Astrocyte (in vitro differentiated cells and primary cell): ENCODE measurements around the gene OTUD3. TPM values are rescaled to one million over a fixed set of nuclear protein-coding genes. Genes with fewer than 3 reads are reported as not detected.

ENCODE experiments used
- DNase-seq: peaks from one replicate; pipeline ENCODE4 v3.0.0-alpha.2; 2010; ENCODE audit warnings: low read depth
- FAIRE-seq: peaks from 2 replicates; lab custom pipeline; 2011; peaks lifted over from hg19 to GRCh38; lab: Jason Lieb, UNC
- H2AFZ ChIP-seq: 2 replicates; pipeline ENCODE4 v1.6.0; 2012; ENCODE audit warnings: low read depth, low read length, inconsistent platforms
- H3K27ac ChIP-seq: 2 replicates; pipeline ENCODE4 v1.5.1; 2011; ENCODE audit warnings: low read depth, low read length, inconsistent platforms
- H3K27me3 ChIP-seq: 2 replicates; pipeline ENCODE4 v1.6.0; 2011; ENCODE audit warnings: low read length, inconsistent platforms; ENCODE audit not compliant: insufficient read depth
- H3K36me3 ChIP-seq: 2 replicates; pipeline ENCODE4 v1.5.1; 2011; ENCODE audit warnings: low read length, inconsistent platforms; ENCODE audit not compliant: insufficient read depth
- H3K4me1 ChIP-seq: 2 replicates; pipeline ENCODE4 v1.5.1; 2011; ENCODE audit warnings: low read length, inconsistent platforms; ENCODE audit not compliant: insufficient read depth
- H3K4me2 ChIP-seq: 2 replicates; pipeline ENCODE4 v1.6.0; 2012; ENCODE audit warnings: low read length, inconsistent platforms
- H3K4me3 ChIP-seq: 2 replicates; pipeline ENCODE4 v1.5.1; 2011; ENCODE audit warnings: low read depth, mild to moderate bottlenecking, low read length, inconsistent platforms; ENCODE audit not compliant: insufficient read depth
- H3K79me2 ChIP-seq: 2 replicates; pipeline ENCODE4 v1.6.0; 2012; ENCODE audit warnings: mild to moderate bottlenecking, low read length, inconsistent platforms; ENCODE audit not compliant: insufficient read depth
- H3K9ac ChIP-seq: 2 replicates; pipeline ENCODE4 v1.6.0; 2012; ENCODE audit warnings: mild to moderate bottlenecking, low read length, inconsistent platforms
- H3K9me3 ChIP-seq: 2 replicates; pipeline ENCODE4 v1.5.1; 2012; ENCODE audit warnings: low read depth, mild to moderate bottlenecking, low read length, inconsistent platforms; ENCODE audit not compliant: insufficient read depth
- H4K20me1 ChIP-seq: 2 replicates; pipeline ENCODE4 v1.6.0; 2012; ENCODE audit warnings: low read length, inconsistent platforms; ENCODE audit not compliant: insufficient read depth
- H3K27ac Mint-ChIP-seq: one replicate; pipeline ENCODE4 v1.8.0; 2021; ENCODE audit warnings: mild to moderate bottlenecking, mixed read lengths; ENCODE audit not compliant: unreplicated experiment
- H3K27me3 Mint-ChIP-seq: one replicate; pipeline ENCODE4 v1.8.0; 2021; ENCODE audit warnings: low read depth, mixed read lengths; ENCODE audit not compliant: unreplicated experiment
- H3K36me3 Mint-ChIP-seq: one replicate; pipeline ENCODE4 v1.8.0; 2021; ENCODE audit warnings: low read depth, mixed read lengths; ENCODE audit not compliant: unreplicated experiment
- H3K4me1 Mint-ChIP-seq: one replicate; pipeline ENCODE4 v1.8.0; 2021; ENCODE audit warnings: low read depth, mixed read lengths; ENCODE audit not compliant: unreplicated experiment
- H3K4me3 Mint-ChIP-seq: one replicate; pipeline ENCODE4 v1.8.0; 2021; ENCODE audit warnings: mild to moderate bottlenecking, moderate library complexity, mixed read lengths; ENCODE audit not compliant: unreplicated experiment
- H3K9me3 Mint-ChIP-seq: one replicate; pipeline ENCODE4 v1.8.0; 2021; ENCODE audit warnings: mild to moderate bottlenecking, mixed read lengths; ENCODE audit not compliant: unreplicated experiment
- EZH2 ChIP-seq: IDR thresholded peaks from 2 replicates; pipeline ENCODE4 v1.6.1; 2012; ENCODE audit warnings: mild to moderate bottlenecking, low read length, inconsistent platforms; ENCODE audit not compliant: insufficient read depth
- total RNA-seq: library from RNA; stranded (reverse); gene quantifications from 2 replicates; pipeline ENCODE4 v1.2.1, GENCODE V29; 2021
- TF ChIP-seq, protein P1 (sequence below): IDR thresholded peaks from 2 replicates; pipeline ENCODE4 v1.5.1; 2011; ENCODE audit warnings: low read depth, mild to moderate bottlenecking, inconsistent platforms, low read length, moderate library complexity; ENCODE audit not compliant: insufficient read depth

The OTUD3 gene
- total RNA-seq, 1 donor from 2014 or later, result 10.6 TPM

GRCh38 chr1:19932866-19933265, 50.7 kb downstream of the OTUD3 start:
- H3K36me3 Mint-ChIP-seq, result peaks cover 3% of the 10 kb centered on the region
- no peak overlapping the region for H3K4me3 Mint-ChIP-seq
- FAIRE-seq (no peak), DNase-seq (no peak)
- peaks cover 19% of the 10 kb centered on the region for H3K9me3 ChIP-seq
- H3K27ac ChIP-seq, result no peak overlapping the region
- H3K4me3 ChIP-seq, result no peak overlapping the region
- H3K79me2 ChIP-seq, result no peaks in the 10 kb centered on the region
- H3K9ac ChIP-seq, result no peak overlapping the region
- no peaks in the 10 kb centered on the region for H4K20me1 ChIP-seq
- H3K9me3 Mint-ChIP-seq, result peaks cover 29% of the 10 kb centered on the region
- no peaks in the 10 kb centered on the region for H3K4me1 Mint-ChIP-seq
- H3K4me2 ChIP-seq, result no peak overlapping the region
- H3K36me3 ChIP-seq, result no peaks in the 10 kb centered on the region
- no peak for TF ChIP-seq EZH2
- TF ChIP-seq, protein P1, sequence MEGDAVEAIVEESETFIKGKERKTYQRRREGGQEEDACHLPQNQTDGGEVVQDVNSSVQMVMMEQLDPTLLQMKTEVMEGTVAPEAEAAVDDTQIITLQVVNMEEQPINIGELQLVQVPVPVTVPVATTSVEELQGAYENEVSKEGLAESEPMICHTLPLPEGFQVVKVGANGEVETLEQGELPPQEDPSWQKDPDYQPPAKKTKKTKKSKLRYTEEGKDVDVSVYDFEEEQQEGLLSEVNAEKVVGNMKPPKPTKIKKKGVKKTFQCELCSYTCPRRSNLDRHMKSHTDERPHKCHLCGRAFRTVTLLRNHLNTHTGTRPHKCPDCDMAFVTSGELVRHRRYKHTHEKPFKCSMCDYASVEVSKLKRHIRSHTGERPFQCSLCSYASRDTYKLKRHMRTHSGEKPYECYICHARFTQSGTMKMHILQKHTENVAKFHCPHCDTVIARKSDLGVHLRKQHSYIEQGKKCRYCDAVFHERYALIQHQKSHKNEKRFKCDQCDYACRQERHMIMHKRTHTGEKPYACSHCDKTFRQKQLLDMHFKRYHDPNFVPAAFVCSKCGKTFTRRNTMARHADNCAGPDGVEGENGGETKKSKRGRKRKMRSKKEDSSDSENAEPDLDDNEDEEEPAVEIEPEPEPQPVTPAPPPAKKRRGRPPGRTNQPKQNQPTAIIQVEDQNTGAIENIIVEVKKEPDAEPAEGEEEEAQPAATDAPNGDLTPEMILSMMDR, result no peak
- no peak overlapping the region for H2AFZ ChIP-seq
- H3K27me3 ChIP-seq, result no peaks in the 10 kb centered on the region
- no peaks in the 10 kb centered on the region for H3K27me3 Mint-ChIP-seq
- H3K4me1 ChIP-seq, result no peaks in the 10 kb centered on the region
- no peak overlapping the region for H3K27ac Mint-ChIP-seq

- H3K4me3 Mint-ChIP-seq, result no peak overlapping the region
- no peak for FAIRE-seq
- H3K36me3 ChIP-seq, result no peaks in the 10 kb centered on the region
These were observed 52.1 kb downstream of the OTUD3 start for GRCh38 chr1:19934336-19934735.

More at GRCh38 chr1:19934336-19934735, 52.1 kb downstream of the OTUD3 start:
- H3K27me3 Mint-ChIP-seq, result no peaks in the 10 kb centered on the region
- no peaks in the 10 kb centered on the region for H3K27me3 ChIP-seq
- peaks cover 19% of the 10 kb centered on the region for H3K9me3 ChIP-seq
- no peak overlapping the region for H3K4me3 ChIP-seq
- no peaks in the 10 kb centered on the region for H4K20me1 ChIP-seq
- no peak for TF ChIP-seq EZH2
- TF ChIP-seq, protein P1, result no peak
- H3K4me1 Mint-ChIP-seq, result no peaks in the 10 kb centered on the region
- no peak overlapping the region for H3K9ac ChIP-seq
- H3K4me1 ChIP-seq, result no peaks in the 10 kb centered on the region
- no peak overlapping the region for H2AFZ ChIP-seq
- no peaks in the 10 kb centered on the region for H3K79me2 ChIP-seq
- no peak overlapping the region for H3K27ac ChIP-seq
- peaks cover 3% of the 10 kb centered on the region for H3K36me3 Mint-ChIP-seq
- H3K27ac Mint-ChIP-seq, result no peak overlapping the region
- no peak for DNase-seq
- H3K4me2 ChIP-seq, result no peak overlapping the region
- peaks cover 32% of the 10 kb centered on the region for H3K9me3 Mint-ChIP-seq
